BE2C (cell line): ENCODE data around the gene MRPL23.
A peak's percentile ranks its signal among the peaks of the same experiment; 100 is the strongest.

Experiments
- DNase-seq: peaks from one replicate; pipeline ENCODE4 v3.0.0-alpha.2; 2020
- H3K27me3 ChIP-seq: fragments of 250-450 bp; sonication (Bioruptor Pico); 2 replicates; pipeline ENCODE4 v1.5.1; 2020; ENCODE audit warnings: mild to moderate bottlenecking
- H3K36me3 ChIP-seq: fragments of 250-450 bp; sonication (Bioruptor Pico); 2 replicates; pipeline ENCODE4 v1.5.1; 2020; ENCODE audit warnings: mild to moderate bottlenecking
- H3K4me1 ChIP-seq: fragments of 250-450 bp; sonication (Bioruptor Pico); 2 replicates; pipeline ENCODE4 v1.5.1; 2020
- H3K4me3 ChIP-seq: 2 replicates; pipeline ENCODE4 v1.5.1; 2011; ENCODE audit warnings: low read depth, low read length
- H3K9me3 ChIP-seq: fragments of 250-450 bp; sonication (Bioruptor Pico); 2 replicates; pipeline ENCODE4 v1.5.1; 2020
- CTCF ChIP-seq: IDR thresholded peaks from 2 replicates; pipeline ENCODE4 v1.5.1; 2012; ENCODE audit warnings: mild to moderate bottlenecking, low read depth, low read length

MRPL23 gene

GRCh38 chr11:1942558-1943260, 4.4 kb upstream of the MRPL23 start:
- H3K4me1 ChIP-seq, result no peaks in the 10 kb centered on the region
- no peak overlapping the region for H3K4me3 ChIP-seq
- no peaks in the 10 kb centered on the region for H3K27me3 ChIP-seq
- no peaks in the 10 kb centered on the region for H3K9me3 ChIP-seq
- TF ChIP-seq CTCF, result no peak
- no peaks in the 10 kb centered on the region for H3K36me3 ChIP-seq
- DNase-seq, result peak; percentile 2

- DNase-seq, result peak; percentile 4
- no peak for TF ChIP-seq CTCF
- no peaks in the 10 kb centered on the region for H3K4me1 ChIP-seq
Observed at GRCh38 chr11:1943576-1943975, 3.6 kb upstream of the MRPL23 start.

GRCh38 chr11:1943977-1944376, 3.2 kb upstream of the MRPL23 start:
- no peaks in the 10 kb centered on the region for H3K27me3 ChIP-seq
- no peaks in the 10 kb centered on the region for H3K4me1 ChIP-seq
- H3K9me3 ChIP-seq, result no peaks in the 10 kb centered on the region
- no peak overlapping the region for H3K4me3 ChIP-seq
- no peak for TF ChIP-seq CTCF
- DNase-seq, result peak; percentile 1
- H3K36me3 ChIP-seq, result no peaks in the 10 kb centered on the region

More at GRCh38 chr11:1943576-1943975, 3.6 kb upstream of the MRPL23 start:
- H3K9me3 ChIP-seq, result no peaks in the 10 kb centered on the region
- no peaks in the 10 kb centered on the region for H3K27me3 ChIP-seq
- no peaks in the 10 kb centered on the region for H3K36me3 ChIP-seq
- no peak overlapping the region for H3K4me3 ChIP-seq

GRCh38 chr11:1947592-1948237, 583 bp downstream of the MRPL23 start:
- DNase-seq, result no peak
- no peaks in the 10 kb centered on the region for H3K27me3 ChIP-seq

GRCh38 chr11:1948389-1948788, 1.3 kb downstream of the MRPL23 start:
- DNase-seq, result no peak
- Histone ChIP-seq H3K27me3 (no peaks in the 10 kb centered on the region), H3K9me3 (no peaks in the 10 kb centered on the region), H3K36me3 (no peaks in the 10 kb centered on the region), H3K4me3 (no peak overlapping the region), H3K4me1 (no peaks in the 10 kb centered on the region)
- TF ChIP-seq CTCF, result no peak

More at GRCh38 chr11:1947592-1948237, 583 bp downstream of the MRPL23 start:
- no peak for TF ChIP-seq CTCF
- H3K36me3 ChIP-seq, result no peaks in the 10 kb centered on the region
- no peak overlapping the region for H3K4me3 ChIP-seq
- no peaks in the 10 kb centered on the region for H3K4me1 ChIP-seq
- no peaks in the 10 kb centered on the region for H3K9me3 ChIP-seq

GRCh38 chr11:1949302-1949701, 2.2 kb downstream of the MRPL23 start:
- no peak for DNase-seq
- no peaks in the 10 kb centered on the region for H3K4me1 ChIP-seq
- no peak overlapping the region for H3K4me3 ChIP-seq
- no peaks in the 10 kb centered on the region for H3K27me3 ChIP-seq
- H3K9me3 ChIP-seq, result no peaks in the 10 kb centered on the region
- no peak for TF ChIP-seq CTCF
- H3K36me3 ChIP-seq, result no peaks in the 10 kb centered on the region
